22Rv1 (cell line): Measurements from ENCODE around the gene ABCF3.

ENCODE experiments used
- H3K27ac ChIP-seq: fragments of 450-650 bp; 2 replicates; pipeline ENCODE4 v1.5.1; 2017
- ZFX ChIP-seq: fragments of 450-650 bp; IDR thresholded peaks from 2 replicates; pipeline ENCODE4 v1.6.1; 2017; ENCODE audit warnings: antibody characterized with exemption, borderline replicate concordance
- TF ChIP-seq, protein P1 (sequence below): fragments of 450-650 bp; IDR thresholded peaks from 2 replicates; pipeline ENCODE4 v1.5.1; 2017; ENCODE audit warnings: mild to moderate bottlenecking

Gene ABCF3

DNA sequence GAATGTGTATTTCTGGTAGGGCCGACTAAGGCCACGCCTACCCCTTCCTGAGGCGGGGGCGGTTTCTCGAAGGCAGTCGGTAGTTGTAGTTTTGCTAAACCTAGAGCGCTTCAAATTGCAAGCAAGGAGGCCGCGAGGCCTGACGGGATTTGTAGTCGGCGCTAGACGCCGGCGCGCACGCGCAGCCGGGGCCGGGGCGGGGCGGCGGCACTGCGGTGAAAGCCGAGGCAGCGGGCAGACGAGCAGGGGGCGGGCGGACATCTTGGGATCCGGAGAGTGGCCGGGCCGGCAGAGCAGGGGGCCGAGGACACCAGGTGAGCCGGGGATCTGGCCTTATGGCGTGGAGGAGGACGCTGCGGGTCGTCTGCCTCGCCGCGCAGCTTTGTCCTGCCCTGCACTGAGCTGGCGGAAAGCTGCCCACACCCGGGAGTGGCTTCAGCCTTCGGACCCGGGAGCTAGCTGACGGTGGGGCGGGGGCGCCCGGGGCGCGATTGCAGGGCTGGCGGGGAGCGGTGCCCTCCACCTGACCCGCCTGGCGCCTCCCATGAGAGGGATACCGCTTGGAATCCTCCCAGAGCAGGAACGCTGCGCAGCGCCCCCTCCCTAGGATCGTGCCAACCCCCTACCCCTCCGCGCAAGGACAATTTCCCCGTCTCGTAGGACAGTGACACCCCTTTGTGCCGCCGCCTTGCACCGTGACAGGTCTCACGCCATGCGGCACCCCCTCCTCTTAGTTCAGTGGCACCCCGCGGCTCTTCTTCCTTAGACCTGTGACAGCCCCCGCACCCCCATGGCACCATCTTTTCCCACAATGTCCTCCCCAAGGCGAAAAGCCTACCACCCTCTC, 11.1 kb upstream of the ABCF3 start, which contains the start of gene AP2M1:
Gene AP2M1, plus strand, starts transcription at position 210 of the 847 bp plus-strand sequence. CDS start 2,139 bp downstream, outside the sequence.
- TF ChIP-seq, protein P1, sequence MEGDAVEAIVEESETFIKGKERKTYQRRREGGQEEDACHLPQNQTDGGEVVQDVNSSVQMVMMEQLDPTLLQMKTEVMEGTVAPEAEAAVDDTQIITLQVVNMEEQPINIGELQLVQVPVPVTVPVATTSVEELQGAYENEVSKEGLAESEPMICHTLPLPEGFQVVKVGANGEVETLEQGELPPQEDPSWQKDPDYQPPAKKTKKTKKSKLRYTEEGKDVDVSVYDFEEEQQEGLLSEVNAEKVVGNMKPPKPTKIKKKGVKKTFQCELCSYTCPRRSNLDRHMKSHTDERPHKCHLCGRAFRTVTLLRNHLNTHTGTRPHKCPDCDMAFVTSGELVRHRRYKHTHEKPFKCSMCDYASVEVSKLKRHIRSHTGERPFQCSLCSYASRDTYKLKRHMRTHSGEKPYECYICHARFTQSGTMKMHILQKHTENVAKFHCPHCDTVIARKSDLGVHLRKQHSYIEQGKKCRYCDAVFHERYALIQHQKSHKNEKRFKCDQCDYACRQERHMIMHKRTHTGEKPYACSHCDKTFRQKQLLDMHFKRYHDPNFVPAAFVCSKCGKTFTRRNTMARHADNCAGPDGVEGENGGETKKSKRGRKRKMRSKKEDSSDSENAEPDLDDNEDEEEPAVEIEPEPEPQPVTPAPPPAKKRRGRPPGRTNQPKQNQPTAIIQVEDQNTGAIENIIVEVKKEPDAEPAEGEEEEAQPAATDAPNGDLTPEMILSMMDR: 0 out of 2 replicates have a peak, but pooled peaks have one; percentile 18
- no peak for TF ChIP-seq ZFX
- peak within 1 kb of the TSS; percentile 68 for H3K27ac ChIP-seq

DNA sequence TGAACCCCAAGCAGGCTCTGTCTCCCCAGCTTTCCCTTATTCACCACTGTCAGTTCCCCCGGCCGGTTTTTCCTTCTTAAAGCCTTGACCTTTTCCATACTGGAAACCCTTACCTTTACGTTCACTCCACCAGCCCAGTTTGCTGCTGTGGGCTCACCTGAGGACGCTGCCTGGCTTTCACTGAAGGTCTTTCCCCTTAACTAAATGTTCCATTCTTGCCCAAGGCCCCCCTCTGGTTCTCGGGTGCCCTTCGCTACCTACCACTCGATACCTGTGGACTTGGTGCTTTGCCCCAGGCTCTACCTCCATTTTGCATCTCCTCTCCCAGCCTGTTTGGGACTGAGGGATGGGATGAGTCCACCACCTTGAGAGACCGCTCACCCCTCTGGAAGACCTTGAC, 10.5 kb upstream of the ABCF3 start:
- peak overlapping the region; percentile 68 for H3K27ac ChIP-seq
- TF ChIP-seq, protein P1: no peak
- no peak for TF ChIP-seq ZFX

DNA sequence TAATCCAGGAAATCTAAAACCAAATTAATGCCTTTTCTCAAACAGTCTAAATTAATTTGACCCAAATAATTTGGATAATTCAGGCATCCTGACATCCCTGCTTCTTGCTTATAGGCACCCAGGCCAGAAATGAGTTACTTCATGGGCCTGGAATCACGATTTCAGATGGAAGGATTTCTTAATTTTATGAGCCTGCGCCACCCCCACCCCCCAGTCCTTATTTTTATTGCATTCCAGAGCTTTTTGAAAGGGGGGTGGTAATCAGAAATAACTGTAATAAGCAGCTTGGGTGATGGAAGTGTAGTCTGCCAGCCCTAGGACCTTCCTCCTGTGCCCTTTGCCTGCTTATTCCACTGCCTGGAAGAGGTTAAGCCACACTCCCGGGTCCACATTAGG, 10.0 kb upstream of the ABCF3 start:
- TF ChIP-seq ZFX: no peak
- TF ChIP-seq, protein P1: no peak
- H3K27ac ChIP-seq: peak overlapping the region; percentile 68; the same call in 1 of the 2 replicates

DNA sequence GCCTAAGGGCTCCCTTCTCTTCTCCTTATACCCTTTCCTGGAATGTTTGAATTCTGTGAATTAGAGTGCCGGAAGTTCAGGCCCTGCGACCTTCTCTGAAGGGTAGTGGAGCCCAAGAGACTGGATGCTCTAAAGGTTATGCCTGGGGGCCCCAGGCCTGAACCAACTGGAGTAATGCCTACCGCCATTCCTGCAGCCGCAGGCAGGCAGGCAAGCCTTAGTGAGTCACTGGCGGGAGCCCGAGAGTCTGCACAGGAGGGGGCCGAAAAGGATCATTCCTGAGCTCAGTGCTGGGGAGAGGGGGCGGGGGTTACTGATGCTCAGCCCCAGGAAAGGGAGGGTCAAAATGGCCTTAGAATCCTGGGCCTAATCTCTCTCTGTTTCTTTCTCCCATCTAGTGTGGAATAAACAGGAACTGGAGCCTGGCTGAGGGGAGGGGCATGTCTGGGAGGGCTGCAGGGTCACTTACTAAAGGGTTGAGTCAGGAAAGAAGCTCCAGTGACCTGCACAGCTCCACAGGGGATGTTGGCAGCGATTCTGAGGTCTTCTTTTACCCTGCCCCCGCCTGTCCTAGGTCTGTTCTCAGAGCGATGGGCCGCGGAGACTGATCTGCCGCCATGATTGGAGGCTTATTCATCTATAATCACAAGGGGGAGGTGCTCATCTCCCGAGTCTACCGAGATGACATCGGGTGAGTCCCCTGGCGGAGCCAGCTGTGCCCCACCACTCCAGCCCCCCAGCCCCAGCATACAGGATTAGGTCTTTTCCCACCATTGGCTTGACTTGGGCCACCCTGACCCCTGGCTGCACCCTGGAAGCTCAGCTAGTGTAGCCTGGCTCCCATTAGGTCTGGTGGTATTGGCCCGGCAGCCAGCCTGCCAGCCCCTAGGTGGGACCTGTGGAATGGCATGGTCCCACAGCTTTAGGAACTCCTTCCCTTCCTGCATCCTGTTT, 9.3 kb upstream of the ABCF3 start:
- no peak for TF ChIP-seq ZFX
- TF ChIP-seq, protein P1: no peak
- 0 out of 2 replicates have a peak overlapping the region, but pooled peaks have one; percentile 68 for H3K27ac ChIP-seq

DNA sequence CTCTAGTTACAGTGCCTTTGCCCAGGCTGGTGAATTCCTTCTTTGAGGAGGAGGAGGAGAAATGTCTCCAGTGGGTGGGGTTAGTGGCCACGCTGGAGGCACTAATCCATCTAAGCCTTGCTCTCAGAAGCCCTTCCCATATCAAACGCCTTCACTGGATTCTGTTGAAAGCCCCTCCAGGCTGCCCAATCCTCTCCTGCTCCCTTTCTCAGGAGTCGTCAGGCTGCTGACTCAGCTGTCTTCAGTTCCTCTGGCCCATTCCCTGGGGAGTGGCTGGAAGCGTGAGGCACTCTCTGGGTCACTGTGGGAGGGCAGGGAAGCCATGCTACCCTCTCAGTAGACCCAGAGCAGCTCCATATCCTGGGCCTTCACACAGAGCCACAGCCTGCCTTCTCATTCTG, 8.7 kb upstream of the ABCF3 start:
- no peak for TF ChIP-seq ZFX
- TF ChIP-seq, protein P1: no peak
- no peak overlapping the region for H3K27ac ChIP-seq

DNA sequence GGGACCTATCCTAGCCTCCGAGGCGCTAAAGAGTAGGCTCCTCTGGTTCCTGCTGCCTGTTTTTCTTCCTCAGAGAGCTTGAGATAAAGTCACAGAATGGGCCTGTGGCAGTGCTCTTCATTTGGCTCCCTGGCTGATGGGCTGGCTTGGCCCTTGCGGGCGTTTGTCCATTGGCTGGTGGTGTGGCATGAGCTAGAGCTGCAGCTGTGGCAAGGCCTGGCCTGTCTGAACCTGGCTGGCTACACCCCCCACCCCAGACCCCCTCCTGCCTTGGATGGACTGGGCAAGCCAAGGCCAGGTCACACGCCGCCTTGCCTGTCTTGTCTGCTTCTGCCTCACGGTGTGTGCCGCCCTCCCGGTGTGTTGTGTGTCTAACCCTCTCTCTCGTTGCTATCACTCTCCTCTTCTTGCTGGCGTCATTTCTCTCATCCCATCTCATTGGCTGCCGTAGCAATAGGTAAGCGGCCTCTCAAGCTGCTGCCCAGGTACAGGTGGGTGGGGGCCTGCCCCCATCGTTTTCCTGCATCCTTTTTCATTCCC, 8.2 kb upstream of the ABCF3 start:
- H3K27ac ChIP-seq: no peak overlapping the region
- TF ChIP-seq, protein P1: no peak
- TF ChIP-seq ZFX: no peak
